GM23338 (cell line): ENCODE results near the gene NF1.

ENCODE experiments used
- CREB1 ChIP-seq: fragments of 250-450 bp; sonication (Bioruptor Pico); IDR thresholded peaks from 2 replicates; pipeline ENCODE4 v1.5.0; 2020; ENCODE audit warnings: low read depth, mild to moderate bottlenecking, moderate library complexity
- ETS1 ChIP-seq: IDR thresholded peaks from 2 replicates; pipeline ENCODE4 v1.6.1; 2016; ENCODE audit warnings: antibody characterized with exemption
- EZH2 ChIP-seq: fragments of 200-600 bp; sonication (generic); IDR thresholded peaks from one replicate; pipeline ENCODE4 v1.8.0; 2017; ENCODE audit warnings: antibody characterized with exemption, mild to moderate bottlenecking, low read depth; ENCODE audit not compliant: unreplicated experiment
- EZH2phosphoT487 ChIP-seq: fragments of 200-600 bp; sonication (generic); IDR thresholded peaks from one replicate; pipeline ENCODE4 v1.8.1; 2018; ENCODE audit warnings: antibody characterized with exemption; ENCODE audit not compliant: unreplicated experiment
- JUNB ChIP-seq: IDR thresholded peaks from one replicate; pipeline ENCODE4 v1.6.1; 2016; ENCODE audit warnings: antibody characterized with exemption; ENCODE audit not compliant: unreplicated experiment
- NANOG ChIP-seq: IDR thresholded peaks from 2 replicates; pipeline ENCODE4 v1.6.1; 2016; ENCODE audit warnings: antibody characterized with exemption, borderline replicate concordance
- POLR2AphosphoS5 ChIP-seq: IDR thresholded peaks from 2 replicates; pipeline ENCODE4 v1.6.1; 2016; ENCODE audit warnings: antibody characterized with exemption, low read depth
- REST ChIP-seq: IDR thresholded peaks from one replicate; pipeline ENCODE4 v1.6.1; 2018; ENCODE audit warnings: antibody characterized with exemption; ENCODE audit not compliant: unreplicated experiment
- STAT1 ChIP-seq: IDR thresholded peaks from one replicate; pipeline ENCODE4 v1.6.1; 2016; ENCODE audit warnings: antibody characterized with exemption; ENCODE audit not compliant: unreplicated experiment
- ZNF114 ChIP-seq: fragments of 250-450 bp; sonication (Bioruptor Pico); IDR thresholded peaks from 2 replicates; pipeline ENCODE4 v1.5.0; 2020; ENCODE audit warnings: mild to moderate bottlenecking, moderate library complexity
- TF ChIP-seq, protein P1 (sequence below), 2 experiments: fragments of 200-600 bp in 1 of 2; sonication (generic) in 1 of 2; conservative IDR thresholded peaks; 2 replicates each; pipeline versions ENCODE4 v1.5.1 to v1.6.1; 2016 to 2017; ENCODE audit warnings: antibody characterized with exemption in 2 of 2, low read depth in 2 of 2, mild to moderate bottlenecking in 2 of 2, moderate library complexity in 1 of 2

GRCh38 chr17:31089471-31089870 lies 5.3 kb upstream of the NF1 start:
- TF ChIP-seq POLR2AphosphoS5 (no peak), JUNB (no peak), REST (no peak), ETS1 (no peak), CREB1 (CRISPR knock-in tag) (no peak), EZH2 (no peak), EZH2phosphoT487 (no peak), NANOG (no peak), STAT1 (no peak), ZNF114 (CRISPR knock-in tag) (no peak)
- TF ChIP-seq, protein P1, sequence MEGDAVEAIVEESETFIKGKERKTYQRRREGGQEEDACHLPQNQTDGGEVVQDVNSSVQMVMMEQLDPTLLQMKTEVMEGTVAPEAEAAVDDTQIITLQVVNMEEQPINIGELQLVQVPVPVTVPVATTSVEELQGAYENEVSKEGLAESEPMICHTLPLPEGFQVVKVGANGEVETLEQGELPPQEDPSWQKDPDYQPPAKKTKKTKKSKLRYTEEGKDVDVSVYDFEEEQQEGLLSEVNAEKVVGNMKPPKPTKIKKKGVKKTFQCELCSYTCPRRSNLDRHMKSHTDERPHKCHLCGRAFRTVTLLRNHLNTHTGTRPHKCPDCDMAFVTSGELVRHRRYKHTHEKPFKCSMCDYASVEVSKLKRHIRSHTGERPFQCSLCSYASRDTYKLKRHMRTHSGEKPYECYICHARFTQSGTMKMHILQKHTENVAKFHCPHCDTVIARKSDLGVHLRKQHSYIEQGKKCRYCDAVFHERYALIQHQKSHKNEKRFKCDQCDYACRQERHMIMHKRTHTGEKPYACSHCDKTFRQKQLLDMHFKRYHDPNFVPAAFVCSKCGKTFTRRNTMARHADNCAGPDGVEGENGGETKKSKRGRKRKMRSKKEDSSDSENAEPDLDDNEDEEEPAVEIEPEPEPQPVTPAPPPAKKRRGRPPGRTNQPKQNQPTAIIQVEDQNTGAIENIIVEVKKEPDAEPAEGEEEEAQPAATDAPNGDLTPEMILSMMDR (conservative IDR thresholded peaks at IDR 0.05; ENCODE audit: low read depth in 2 of 2): no peak
